GM18505 (cell line): Measurements from ENCODE around the gene CALHM1.
"Not testable (repeated sequence)": the region's sequence is repeated elsewhere in the genome, so short reads cannot be mapped to it uniquely, and the experiment has no call there.

Source experiments
- ATAC-seq: cut with Tn5 transposase; IDR thresholded peaks from one replicate; pipeline ENCODE4 v1.9.1; 2021; ENCODE audit not compliant: unreplicated experiment
- POLR2A ChIP-seq: IDR thresholded peaks from 4 replicates; pipeline ENCODE4 v1.6.1; 2011; ENCODE audit warnings: borderline replicate concordance; ENCODE audit not compliant: insufficient read depth, insufficient read length; ENCODE audit errors: extremely low read depth

CALHM1 gene

GRCh38 chr10:103458720-103459119 is at the start of gene CALHM1:
Gene CALHM1, minus strand, starts transcription at chr10:103458900. Its CDS starts 149 bp downstream, at chr10:103458751.
- no peak for TF ChIP-seq POLR2A
- peak; percentile 85 for ATAC-seq

DNA sequence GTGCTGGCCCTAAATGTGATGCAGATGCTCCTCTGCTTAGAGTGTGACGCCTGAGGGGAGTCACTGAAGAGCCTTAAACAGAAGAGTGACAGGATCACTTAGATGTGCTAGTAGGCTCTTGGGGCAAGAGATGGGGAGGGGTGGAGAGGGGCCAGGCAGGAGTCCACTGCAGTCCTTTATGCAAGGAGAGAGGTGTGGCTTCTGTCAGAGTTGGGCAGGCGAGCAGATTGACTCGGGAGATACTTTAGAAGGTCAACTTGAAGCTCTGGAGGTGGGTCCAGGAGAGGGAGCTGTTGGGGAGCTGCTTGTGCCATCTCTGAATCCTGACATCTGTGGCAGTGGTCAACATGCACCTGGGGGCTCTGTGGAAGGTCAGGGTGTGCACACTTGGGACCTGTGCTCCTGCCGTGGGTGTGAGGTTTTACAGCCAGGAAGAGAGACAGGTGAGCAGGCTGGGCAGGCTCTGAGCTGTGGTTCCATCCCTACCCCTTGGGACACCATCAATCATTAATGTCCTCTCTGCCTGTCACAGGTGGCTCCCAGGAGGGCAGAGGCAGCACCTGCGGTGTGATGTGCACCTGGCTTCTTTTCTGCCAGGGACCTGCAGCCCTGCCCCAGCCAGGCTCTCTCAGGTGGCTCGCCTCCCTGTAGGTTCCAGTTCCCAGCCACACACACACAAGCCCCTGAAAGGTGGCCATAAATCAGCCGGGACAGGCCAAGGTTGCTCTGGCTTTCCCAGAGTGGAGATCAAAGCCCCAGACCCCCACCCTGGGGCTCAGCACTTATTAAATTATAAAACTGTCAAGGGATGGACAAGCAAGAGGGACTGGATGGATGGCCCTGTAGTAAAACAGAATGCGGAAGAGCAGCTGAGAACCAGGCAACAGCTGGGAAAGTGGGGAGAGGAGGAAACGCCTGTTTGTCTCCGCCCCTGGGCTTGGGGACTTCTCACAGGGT is 48.8 kb upstream of the CALHM1 start:
- TF ChIP-seq POLR2A: no peak
- no peak for ATAC-seq

- TF ChIP-seq POLR2A: no peak
- no peak for ATAC-seq
Observed at GRCh38 chr10:103506061-103506460, 47.4 kb upstream of the CALHM1 start.

DNA sequence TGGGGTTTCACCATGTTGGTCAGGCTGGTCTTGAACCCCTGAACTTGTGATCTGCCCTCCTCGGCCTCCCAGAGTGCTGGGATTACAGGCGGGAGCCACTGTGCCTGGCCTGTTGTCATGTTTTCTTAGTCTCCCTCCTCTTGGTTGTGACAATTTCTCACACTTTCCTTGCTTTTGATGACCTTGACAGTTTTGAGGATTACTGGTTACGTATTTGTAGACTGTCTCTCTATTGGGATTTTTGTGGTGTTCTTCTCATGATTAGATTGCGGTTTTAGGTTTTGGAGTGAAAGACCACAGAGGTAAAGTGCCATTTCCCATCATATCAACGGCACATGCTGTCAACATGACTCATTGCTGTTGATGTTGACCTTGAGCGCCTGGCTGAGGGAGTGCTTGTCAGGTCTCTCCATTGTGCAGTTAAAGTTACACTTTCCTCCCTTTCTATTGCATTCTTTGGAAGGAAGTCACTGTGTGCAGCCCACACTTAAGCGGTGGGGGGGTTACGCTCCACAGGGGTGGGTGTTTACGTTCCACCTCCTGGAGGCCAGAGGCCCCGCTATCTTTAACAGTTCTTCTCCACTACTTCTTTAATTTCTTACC is 45.6 kb upstream of the CALHM1 start:
- no peak for TF ChIP-seq POLR2A
- no peak for ATAC-seq

DNA sequence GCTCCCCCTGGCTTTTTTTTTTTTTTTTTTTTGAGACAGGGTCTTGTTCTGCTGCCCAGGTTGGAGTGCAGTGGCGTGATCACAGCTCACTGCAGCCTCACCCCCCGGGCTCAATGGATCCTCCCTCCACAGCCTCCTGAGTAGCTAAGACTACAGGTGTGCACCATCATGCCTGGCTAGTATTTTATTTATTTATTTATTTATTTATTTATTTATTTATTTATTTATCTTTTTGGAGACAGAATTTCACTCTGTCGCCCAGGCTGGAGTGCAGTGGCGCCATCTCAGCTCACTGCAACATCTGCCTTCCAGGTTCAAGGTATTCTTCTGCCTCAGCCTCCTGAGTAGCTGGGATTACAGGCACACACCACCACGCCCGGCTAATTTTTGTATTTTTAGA is 45.1 kb upstream of the CALHM1 start:
- not testable (repeated sequence) for ATAC-seq

DNA sequence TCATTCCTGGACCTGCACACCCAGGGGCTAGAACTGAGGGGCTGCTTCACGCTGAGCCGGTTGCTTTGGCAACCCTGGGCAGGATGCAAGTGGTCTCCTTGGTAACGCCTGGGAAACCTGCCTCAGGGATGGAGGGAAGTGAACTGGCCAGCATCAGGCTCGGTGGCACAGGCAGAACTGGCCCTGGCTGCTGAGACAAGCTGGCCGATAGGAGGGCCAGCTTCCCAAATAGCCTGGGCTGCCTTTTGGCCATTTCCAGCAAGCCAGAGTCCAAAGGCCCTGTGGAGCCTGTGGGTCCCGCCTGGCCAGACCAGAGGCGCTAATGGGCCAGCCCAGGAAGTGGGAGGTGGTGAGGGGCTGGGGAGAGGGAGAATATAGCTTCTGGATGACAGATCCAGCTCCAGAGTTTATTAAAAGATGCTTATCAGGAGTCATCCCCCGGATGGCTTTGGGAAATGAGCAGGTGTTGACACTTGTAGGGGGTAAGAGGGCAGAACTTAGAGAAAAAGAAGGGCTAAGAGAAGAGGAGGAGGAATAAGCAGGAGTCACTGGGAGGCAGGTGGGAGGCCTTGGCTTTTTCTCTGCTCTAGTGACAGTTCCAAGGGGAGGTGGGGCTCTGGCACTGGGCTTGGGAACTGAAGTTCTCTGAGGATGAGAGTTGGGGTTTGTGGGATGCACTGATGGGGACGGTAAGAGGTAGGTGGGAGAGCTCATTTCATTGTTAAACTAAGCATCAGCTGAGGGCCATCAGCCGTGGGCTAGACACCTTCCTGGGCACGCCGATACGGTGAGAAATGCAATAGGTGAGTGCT is 44.4 kb upstream of the CALHM1 start:
- TF ChIP-seq POLR2A: no peak
- no peak for ATAC-seq

- ATAC-seq: no peak
- no peak for TF ChIP-seq POLR2A
Observed at GRCh38 chr10:103501186-103501585, 42.5 kb upstream of the CALHM1 start.

DNA sequence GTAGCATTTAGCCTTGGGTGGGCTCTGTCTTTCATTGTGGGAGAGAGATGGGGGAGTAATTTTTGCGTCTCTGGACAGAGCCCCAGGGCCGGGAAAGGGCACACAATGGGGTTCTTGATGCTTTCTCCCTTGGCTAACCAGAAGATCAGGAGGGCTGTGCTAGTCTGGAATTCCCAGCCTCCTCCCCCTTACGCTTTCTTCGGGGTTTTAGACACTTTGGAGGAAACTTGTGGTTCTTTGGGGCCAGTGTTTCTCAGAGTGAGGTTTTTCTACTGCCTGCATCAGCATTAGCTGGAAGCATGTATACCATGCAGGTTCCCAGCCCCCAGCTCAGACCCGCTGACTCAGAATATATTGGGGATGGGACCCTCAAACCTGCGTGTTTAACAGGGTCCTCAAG is 41.8 kb upstream of the CALHM1 start:
- ATAC-seq: no peak
- TF ChIP-seq POLR2A: no peak

DNA sequence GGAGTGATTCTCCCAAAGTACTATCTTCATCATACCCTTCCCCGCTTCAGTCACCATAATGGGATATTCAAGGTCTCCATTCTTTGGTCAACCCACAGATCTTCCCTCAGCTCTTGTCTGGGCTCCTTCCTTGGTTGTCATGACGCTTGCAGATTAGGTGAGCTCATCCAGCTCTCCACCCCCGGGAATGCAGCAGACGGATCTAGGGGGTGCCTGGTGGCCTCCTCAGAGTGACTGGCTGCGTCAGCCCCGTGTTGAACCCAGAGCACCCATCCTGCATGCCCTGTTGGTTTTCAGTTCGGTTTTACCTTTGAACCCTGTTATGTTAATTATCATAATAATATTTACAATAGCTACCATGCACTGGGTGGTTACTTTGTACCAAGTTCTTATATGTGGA is 41.2 kb upstream of the CALHM1 start:
- no peak for TF ChIP-seq POLR2A
- ATAC-seq: no peak

DNA sequence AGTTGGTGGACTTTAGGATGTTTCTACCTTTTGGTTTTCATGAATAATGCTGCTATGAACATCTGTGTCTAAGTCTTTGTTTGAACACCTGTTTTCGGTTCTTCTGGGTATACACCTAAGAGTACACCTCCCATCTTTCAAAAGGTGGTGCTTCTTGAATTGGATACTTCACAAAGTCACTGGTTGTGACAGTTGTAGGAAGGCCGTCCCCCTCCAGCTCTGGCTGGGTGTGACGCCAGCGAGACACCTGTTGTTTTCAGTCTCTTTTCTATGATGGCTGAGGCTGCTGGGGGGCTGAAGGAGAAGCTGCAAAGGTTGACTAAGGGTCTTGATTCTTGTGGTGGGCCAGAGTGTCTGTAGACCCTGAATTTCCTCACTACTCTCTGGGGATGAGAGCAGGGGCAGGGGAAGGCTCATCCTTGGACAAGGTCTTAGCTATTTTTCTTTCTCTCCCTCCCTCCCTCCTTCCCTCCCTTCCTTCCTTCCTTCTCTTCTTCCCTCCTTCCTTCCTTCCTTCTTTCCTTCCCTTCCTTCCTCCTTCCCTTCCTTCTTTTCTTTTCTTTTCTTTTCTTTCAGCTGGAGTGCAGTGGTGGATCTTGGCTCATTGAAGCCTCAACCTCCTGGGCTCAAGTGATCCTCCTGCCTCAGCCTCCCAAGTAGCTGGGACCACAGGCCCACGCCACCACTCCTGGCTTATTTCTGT is 40.4 kb upstream of the CALHM1 start:
- TF ChIP-seq POLR2A: no peak
- no peak for ATAC-seq

DNA sequence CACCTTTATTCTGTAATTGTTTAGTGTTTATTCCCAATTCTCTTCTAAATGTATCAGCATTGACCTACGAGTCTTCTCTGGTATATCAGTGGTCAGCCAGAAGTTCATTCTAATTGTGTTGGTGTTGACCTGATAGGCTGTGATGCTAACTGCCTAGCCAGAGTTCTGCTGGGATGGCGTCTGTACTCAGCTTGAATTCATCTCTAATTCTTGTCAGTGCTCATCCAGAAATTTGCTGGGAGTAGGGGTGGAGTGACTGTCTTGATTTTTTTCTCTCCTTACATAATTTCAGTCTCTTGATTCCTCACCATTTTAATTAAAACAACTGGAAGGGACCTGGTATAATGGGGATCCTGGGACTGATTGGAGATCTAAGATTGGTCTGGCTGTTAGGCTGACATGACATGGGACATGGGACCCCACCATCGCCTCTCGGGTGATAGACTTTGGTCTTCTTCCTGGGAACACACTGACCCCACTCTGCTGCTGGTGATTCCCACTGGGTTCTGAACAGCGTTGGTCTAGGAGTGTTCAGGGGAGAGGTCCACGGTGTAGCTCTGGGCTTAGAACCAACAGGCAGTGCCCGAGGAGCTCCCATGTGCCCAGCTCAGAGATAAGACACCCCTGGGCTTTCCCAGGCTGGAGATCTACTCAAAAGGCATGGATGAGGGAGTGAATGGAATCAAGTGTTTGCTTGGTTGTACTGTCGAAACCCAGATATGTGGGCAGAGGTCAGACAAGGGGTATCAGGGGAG is 38.6 kb upstream of the CALHM1 start:
- TF ChIP-seq POLR2A: no peak
- no peak for ATAC-seq

DNA sequence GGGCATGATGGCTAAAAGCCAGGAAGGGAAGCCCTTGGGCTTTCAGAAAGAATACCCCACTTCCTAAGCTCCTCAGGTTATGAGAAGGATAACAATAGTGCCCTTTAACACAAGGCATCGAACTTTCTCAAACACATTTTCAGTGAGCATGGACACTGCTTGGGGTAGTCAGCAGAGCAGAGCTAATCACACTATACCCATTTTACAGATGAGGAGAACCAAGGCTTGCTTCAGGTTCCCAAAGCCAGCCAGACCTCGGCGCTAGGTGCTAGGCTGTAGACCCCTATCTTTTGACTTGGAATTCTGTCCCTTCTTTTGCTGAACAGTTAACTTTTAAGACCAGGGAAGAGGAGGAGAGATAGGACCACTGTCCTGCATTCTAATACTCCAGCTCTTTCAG is 36.6 kb upstream of the CALHM1 start:
- ATAC-seq: no peak
- no peak for TF ChIP-seq POLR2A
